Muscle layer of colon (tissue), 2 donors: Measurements from ENCODE around the gene SLC35B4.
"Not testable (repeated sequence)": the region's sequence is repeated elsewhere in the genome, so short reads cannot be mapped to it uniquely, and the experiment has no call there.

Source experiments
- H3K27ac ChIP-seq: one replicate; pipeline ENCODE4 v1.7.0; 2013; ENCODE audit warnings: low read depth, mild to moderate bottlenecking, low read length, moderate library complexity
- H3K27me3 ChIP-seq, 2 donors: one replicate each; pipeline ENCODE4 v1.7.0; 2013; ENCODE audit warnings: low read length in 2 of 2, mild to moderate bottlenecking in 2 of 2; ENCODE audit not compliant: insufficient read depth in 2 of 2, control insufficient read depth in 1 of 2
- H3K36me3 ChIP-seq: one replicate; pipeline ENCODE4 v1.7.0; 2013; ENCODE audit warnings: mild to moderate bottlenecking, low read length; ENCODE audit not compliant: insufficient read depth
- H3K4me1 ChIP-seq: one replicate; pipeline ENCODE4 v1.7.0; 2013; ENCODE audit warnings: mild to moderate bottlenecking, low read length; ENCODE audit not compliant: insufficient read depth
- H3K4me3 ChIP-seq, 2 donors: one replicate each; pipeline ENCODE4 v1.7.0; 2013; ENCODE audit warnings: low read length in 2 of 2, low read depth in 1 of 2, mild to moderate bottlenecking in 1 of 2, moderate library complexity in 1 of 2
- H3K9ac ChIP-seq: one replicate; pipeline ENCODE4 v1.7.0; 2013; ENCODE audit warnings: low read length
- H3K9me3 ChIP-seq: one replicate; pipeline ENCODE4 v1.7.0; 2013; ENCODE audit warnings: mild to moderate bottlenecking, low read length
- donor health status: abdominal sarcoma.
- donor health status: Adenocarcinoma of cecum.

SLC35B4 gene

GRCh38 chr7:134311807-134312206 lies 4.9 kb downstream of the SLC35B4 start:
- H3K9me3 ChIP-seq, result no peaks in the 10 kb centered on the region
- H3K4me1 ChIP-seq, result peaks cover 15% of the 10 kb centered on the region
- no peaks in the 10 kb centered on the region for H3K36me3 ChIP-seq
- H3K9ac ChIP-seq, result no peak overlapping the region
- H3K4me3 ChIP-seq, result no peak overlapping the region
- no peak overlapping the region for H3K27ac ChIP-seq
- no peaks in the 10 kb centered on the region for H3K27me3 ChIP-seq

- no peaks in the 10 kb centered on the region for H3K9me3 ChIP-seq
Measured at GRCh38 chr7:134308548-134308947, 8.2 kb downstream of the SLC35B4 start.

GRCh38 chr7:134307320-134307719 lies 9.4 kb downstream of the SLC35B4 start:
- Histone ChIP-seq H3K9me3 (no peaks in the 10 kb centered on the region), H3K9ac (no peak overlapping the region), H3K4me1 (no peaks in the 10 kb centered on the region), H3K36me3 (peaks cover 15% of the 10 kb centered on the region), H3K4me3 (no peak overlapping the region), H3K27me3 (no peaks in the 10 kb centered on the region), H3K27ac (no peak overlapping the region)

More at GRCh38 chr7:134308548-134308947, 8.2 kb downstream of the SLC35B4 start:
- no peaks in the 10 kb centered on the region for H3K27me3 ChIP-seq
- peaks cover 11% of the 10 kb centered on the region for H3K36me3 ChIP-seq
- no peak overlapping the region for H3K9ac ChIP-seq
- no peaks in the 10 kb centered on the region for H3K4me1 ChIP-seq
- H3K4me3 ChIP-seq, result no peak overlapping the region
- no peak overlapping the region for H3K27ac ChIP-seq

- Histone ChIP-seq H3K9me3 (no peaks in the 10 kb centered on the region), H3K4me3 (no peak overlapping the region), H3K4me1 (peaks cover 34% of the 10 kb centered on the region), H3K36me3 (peaks cover 15% of the 10 kb centered on the region), H3K27me3 (no peaks in the 10 kb centered on the region), H3K9ac (no peak overlapping the region), H3K27ac (no peak overlapping the region)
Measured at GRCh38 chr7:134302120-134302519, 14.6 kb downstream of the SLC35B4 start.

GRCh38 chr7:134301592-134301991 lies 15.1 kb downstream of the SLC35B4 start:
- Histone ChIP-seq H3K27me3 (no peaks in the 10 kb centered on the region), H3K9me3 (no peaks in the 10 kb centered on the region), H3K4me3 (no peak overlapping the region), H3K9ac (no peak overlapping the region), H3K4me1 (peaks cover 34% of the 10 kb centered on the region), H3K27ac (no peak overlapping the region), H3K36me3 (peaks cover 16% of the 10 kb centered on the region)

GRCh38 chr7:134300988-134301387 lies 15.7 kb downstream of the SLC35B4 start:
- no peaks in the 10 kb centered on the region for H3K27me3 ChIP-seq
- H3K27ac ChIP-seq, result peak overlapping the region; percentile 25
- H3K4me1 ChIP-seq, result peaks cover 34% of the 10 kb centered on the region
- H3K9me3 ChIP-seq, result no peaks in the 10 kb centered on the region
- no peak overlapping the region for H3K9ac ChIP-seq
- peaks cover 21% of the 10 kb centered on the region for H3K36me3 ChIP-seq
- H3K4me3 ChIP-seq, result no peak overlapping the region

- Histone ChIP-seq H3K9me3 (no peaks in the 10 kb centered on the region), H3K4me3 (no peak overlapping the region), H3K36me3 (peaks cover 31% of the 10 kb centered on the region), H3K4me1 (peaks cover 34% of the 10 kb centered on the region), H3K27me3 (no peaks in the 10 kb centered on the region), H3K27ac (peak overlapping the region; percentile 51), H3K9ac (peak overlapping the region; percentile 10)
Measured at GRCh38 chr7:134298902-134299683, 17.6 kb downstream of the SLC35B4 start.

- Histone ChIP-seq H3K36me3 (peaks cover 29% of the 10 kb centered on the region), H3K4me1 (peaks cover 34% of the 10 kb centered on the region), H3K27me3 (no peaks in the 10 kb centered on the region), H3K9ac (no peak overlapping the region), H3K9me3 (no peaks in the 10 kb centered on the region), H3K27ac (no peak overlapping the region), H3K4me3 (no peak overlapping the region)
Measured at GRCh38 chr7:134297489-134297888, 19.2 kb downstream of the SLC35B4 start.

- not testable (repeated sequence) for H3K27me3 ChIP-seq, H3K9me3 ChIP-seq, H3K9ac ChIP-seq, H3K4me3 ChIP-seq, H3K27ac ChIP-seq
- Histone ChIP-seq H3K36me3 (peaks cover 29% of the 10 kb centered on the region), H3K4me1 (peaks cover 22% of the 10 kb centered on the region)
Measured at GRCh38 chr7:134295982-134296381, 20.7 kb downstream of the SLC35B4 start.

GRCh38 chr7:134293002-134293740 lies 23.6 kb downstream of the SLC35B4 start:
- peaks cover 29% of the 10 kb centered on the region for H3K36me3 ChIP-seq
- no peak overlapping the region for H3K9ac ChIP-seq
- H3K27ac ChIP-seq, result no peak overlapping the region
- H3K4me1 ChIP-seq, result peaks cover 14% of the 10 kb centered on the region
- H3K4me3 ChIP-seq, result no peak overlapping the region
- H3K9me3 ChIP-seq, result no peaks in the 10 kb centered on the region
- H3K27me3 ChIP-seq, result no peaks in the 10 kb centered on the region

GRCh38 chr7:134290286-134290685 lies 26.4 kb downstream of the SLC35B4 start:
- no peaks in the 10 kb centered on the region for H3K27me3 ChIP-seq
- H3K9ac ChIP-seq, result no peak overlapping the region
- H3K36me3 ChIP-seq, result peaks cover 20% of the 10 kb centered on the region
- peaks cover 13% of the 10 kb centered on the region for H3K4me1 ChIP-seq
- no peak overlapping the region for H3K4me3 ChIP-seq
- no peak overlapping the region for H3K27ac ChIP-seq
- no peaks in the 10 kb centered on the region for H3K9me3 ChIP-seq
